ENCODE measurements around the gene HIVEP1. TPM values are rescaled to one million over a fixed set of nuclear protein-coding genes. Genes with fewer than 3 reads are reported as not detected.

HIVEP1 gene
- polyA plus RNA-seq, 3 donors, result 1.7 to 8.7 (median 2.7) TPM

DNA sequence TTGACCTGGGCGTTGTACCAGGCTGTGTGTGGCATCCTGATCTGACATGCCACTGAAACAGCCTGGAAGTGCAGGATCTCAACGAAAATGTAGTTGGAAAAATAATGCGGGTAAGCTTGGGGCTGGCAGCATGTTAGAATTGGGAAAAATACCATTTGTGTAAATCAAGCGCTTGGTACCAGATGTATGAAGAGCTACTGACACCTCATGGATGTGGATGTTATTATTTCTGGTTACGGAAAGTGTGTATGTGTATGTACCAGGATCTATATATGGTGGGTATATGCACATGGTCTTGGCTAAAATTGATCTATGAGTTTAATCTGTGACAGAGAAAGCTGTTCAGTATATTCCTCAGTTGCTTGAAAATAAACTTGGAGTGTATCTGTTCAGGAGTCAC, 22.7 kb downstream of the HIVEP1 start:
- H3K4me3 Mint-ChIP-seq, result no peak overlapping the region
- no peak overlapping the region for H3K27ac Mint-ChIP-seq
- H4K20me1 ChIP-seq (ENCODE audit: insufficient read depth, low read length), result no peaks in the 10 kb centered on the region
- H3K79me2 ChIP-seq (ENCODE audit: insufficient read depth, low read length), result peaks cover 8% of the 10 kb centered on the region
- peaks cover 0 to 16% of the 10 kb centered on the region in 2 donors for H3K36me3 ChIP-seq (replicated peaks in 1 of 2; ENCODE audit: control insufficient read depth in 1 of 2, insufficient read depth in 2 of 2, low read length in 2 of 2)
- TF ChIP-seq, protein P1, sequence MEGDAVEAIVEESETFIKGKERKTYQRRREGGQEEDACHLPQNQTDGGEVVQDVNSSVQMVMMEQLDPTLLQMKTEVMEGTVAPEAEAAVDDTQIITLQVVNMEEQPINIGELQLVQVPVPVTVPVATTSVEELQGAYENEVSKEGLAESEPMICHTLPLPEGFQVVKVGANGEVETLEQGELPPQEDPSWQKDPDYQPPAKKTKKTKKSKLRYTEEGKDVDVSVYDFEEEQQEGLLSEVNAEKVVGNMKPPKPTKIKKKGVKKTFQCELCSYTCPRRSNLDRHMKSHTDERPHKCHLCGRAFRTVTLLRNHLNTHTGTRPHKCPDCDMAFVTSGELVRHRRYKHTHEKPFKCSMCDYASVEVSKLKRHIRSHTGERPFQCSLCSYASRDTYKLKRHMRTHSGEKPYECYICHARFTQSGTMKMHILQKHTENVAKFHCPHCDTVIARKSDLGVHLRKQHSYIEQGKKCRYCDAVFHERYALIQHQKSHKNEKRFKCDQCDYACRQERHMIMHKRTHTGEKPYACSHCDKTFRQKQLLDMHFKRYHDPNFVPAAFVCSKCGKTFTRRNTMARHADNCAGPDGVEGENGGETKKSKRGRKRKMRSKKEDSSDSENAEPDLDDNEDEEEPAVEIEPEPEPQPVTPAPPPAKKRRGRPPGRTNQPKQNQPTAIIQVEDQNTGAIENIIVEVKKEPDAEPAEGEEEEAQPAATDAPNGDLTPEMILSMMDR (IDR thresholded peaks at IDR 0.05), result no peak
- DNase-seq, result no peak
- intact Hi-C loops (cut with micrococcal nuclease), result no loop called here
- H3K4me1 Mint-ChIP-seq, result peaks cover 29% of the 10 kb centered on the region
- 91% methylated on average over 5 of the region's 5 CpGs for WGBS (ENCODE audit: insufficient coverage)
- H2AFZ ChIP-seq (ENCODE audit: insufficient read depth, low read depth, low read length, poor library complexity, severe bottlenecking), result no peak overlapping the region
- H3K27ac ChIP-seq (ENCODE audit: low read depth in 1 of 2, low read length in 2 of 2), result no peak overlapping the region
- H3K9me3 Mint-ChIP-seq, result peaks cover 5 to 14% (median 13%) of the 10 kb centered on the region in 7 donors
- peaks cover 6 to 10% of the 10 kb centered on the region in 2 donors for H3K9me3 ChIP-seq (replicated peaks in 1 of 2; ENCODE audit: control insufficient read depth in 1 of 2, insufficient read depth in 1 of 2, low read length in 2 of 2)
- H3K36me3 Mint-ChIP-seq, result peaks cover 21 to 33% of the 10 kb centered on the region in 2 donors
- no peak overlapping the region for H3K4me3 ChIP-seq (replicated peaks in 1 of 3; ENCODE audit: low read depth in 2 of 3, low read length in 3 of 3)
- H3K27me3 ChIP-seq (ENCODE audit: control insufficient read depth in 2 of 2, insufficient read depth in 2 of 2, low read length in 2 of 2), result no peaks in the 10 kb centered on the region
- H3K9ac ChIP-seq (ENCODE audit: insufficient read depth, low read length, poor library complexity, severe bottlenecking), result no peak overlapping the region
- H3K4me2 ChIP-seq (replicated peaks; ENCODE audit: extremely low read depth, low read length, poor library complexity, severe bottlenecking), result no peak overlapping the region
- H3K4me1 ChIP-seq (ENCODE audit: control insufficient read depth in 1 of 2, insufficient read depth in 2 of 2, low read length in 2 of 2), result peaks cover 7 to 20% of the 10 kb centered on the region in 2 donors
- peaks cover 0 to 1% (median 1%) of the 10 kb centered on the region in 3 donors for H3K27me3 Mint-ChIP-seq (ENCODE audit: low read depth in 3 of 3)

DNA sequence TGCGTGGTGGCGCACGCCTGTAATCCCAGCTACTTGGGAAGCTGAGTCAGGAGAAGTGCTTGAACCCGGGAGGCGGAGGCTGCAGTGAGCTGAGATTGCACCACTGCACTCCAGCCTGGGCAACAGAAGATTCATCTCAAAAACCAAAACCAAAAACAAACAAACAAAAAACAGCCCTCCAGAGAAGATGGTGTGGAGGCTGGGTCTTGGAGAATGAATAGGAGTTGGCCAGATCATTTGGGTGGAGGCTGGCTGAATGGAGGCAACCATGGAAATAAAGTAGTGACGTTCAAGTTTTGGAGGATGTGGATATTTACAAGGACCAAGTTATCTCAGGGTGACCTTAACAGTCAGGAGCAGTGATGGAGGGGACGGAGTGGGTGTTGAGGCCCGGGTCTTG, 24.7 kb downstream of the HIVEP1 start:
- intact Hi-C loops (cut with micrococcal nuclease), result no loop called here
- WGBS (ENCODE audit: insufficient coverage), result 92% methylated on average over 1 of the region's 8 CpGs
- H3K4me2 ChIP-seq (replicated peaks; ENCODE audit: extremely low read depth, low read length, poor library complexity, severe bottlenecking), result no peak overlapping the region

More for the DNA sequence above, 24.7 kb downstream of the HIVEP1 start:
- Histone ChIP-seq H3K9me3 (replicated peaks in 1 of 2; ENCODE audit: control insufficient read depth in 1 of 2, insufficient read depth in 1 of 2, low read length in 2 of 2) (peaks cover 0 to under 1% of the 10 kb centered on the region in 2 donors), H3K4me1 (ENCODE audit: control insufficient read depth in 1 of 2, insufficient read depth in 2 of 2, low read length in 2 of 2) (peaks cover 7 to 20% of the 10 kb centered on the region in 2 donors), H3K27ac (ENCODE audit: low read depth in 1 of 2, low read length in 2 of 2) (no peak overlapping the region), H3K4me3 (replicated peaks in 1 of 3; ENCODE audit: low read depth in 2 of 3, low read length in 3 of 3) (no peak overlapping the region), H4K20me1 (ENCODE audit: insufficient read depth, low read length) (no peaks in the 10 kb centered on the region), H3K27me3 (ENCODE audit: control insufficient read depth in 2 of 2, insufficient read depth in 2 of 2, low read length in 2 of 2) (no peaks in the 10 kb centered on the region), H2AFZ (ENCODE audit: insufficient read depth, low read depth, low read length, poor library complexity, severe bottlenecking) (no peak overlapping the region), H3K36me3 (replicated peaks in 1 of 2; ENCODE audit: control insufficient read depth in 1 of 2, insufficient read depth in 2 of 2, low read length in 2 of 2) (peaks cover 0 to 1% of the 10 kb centered on the region in 2 donors), H3K79me2 (ENCODE audit: insufficient read depth, low read length) (peaks cover 7% of the 10 kb centered on the region), H3K9ac (ENCODE audit: insufficient read depth, low read length, poor library complexity, severe bottlenecking) (no peak overlapping the region)
- Mint-ChIP-seq H3K36me3 (peaks cover 11 to 23% of the 10 kb centered on the region in 2 donors), H3K4me1 (peaks cover 29% of the 10 kb centered on the region), H3K27ac (peak overlapping the region in 1 of 7 donors; percentile 11), H3K9me3 (peaks cover 0 to 4% (median 0%) of the 10 kb centered on the region in 7 donors), H3K4me3 (no peak overlapping the region), H3K27me3 (ENCODE audit: low read depth in 3 of 3) (peaks cover 0 to 3% (median 1%) of the 10 kb centered on the region in 3 donors)
- DNase-seq, result no peak
- TF ChIP-seq, protein P1 (IDR thresholded peaks at IDR 0.05), result no peak
